Cardiac septum (tissue), 1 donor: ENCODE measurements around the gene EEA1. TPM values are rescaled to one million over a fixed set of nuclear protein-coding genes. Genes with fewer than 3 reads are reported as not detected.

Experiments used
- DNase-seq: peaks from one replicate; pipeline ENCODE4 v3.0.0-alpha.2; 2020; ENCODE audit warnings: low spot score
- intact Hi-C: fragments of 100-400 bp; cut with DNase I; formaldehyde crosslinking; loops from one replicate; pipeline ENCODE4 v1.14.0; 2022
- total RNA-seq: library from RNA; stranded (reverse); fragmentation: NEBNext Ultra II Directional; extraction: Animal tissue kit (Norgen Biotek cat#: 25700); gene quantifications from one replicate; pipeline ENCODE4 v1.2.1, GENCODE V29; 2021
- donor health status: DM: no; HTN: no; CAD: no.

EEA1 gene
- total RNA-seq, 1 donor from 2014 or later: 34.1 TPM

DNA sequence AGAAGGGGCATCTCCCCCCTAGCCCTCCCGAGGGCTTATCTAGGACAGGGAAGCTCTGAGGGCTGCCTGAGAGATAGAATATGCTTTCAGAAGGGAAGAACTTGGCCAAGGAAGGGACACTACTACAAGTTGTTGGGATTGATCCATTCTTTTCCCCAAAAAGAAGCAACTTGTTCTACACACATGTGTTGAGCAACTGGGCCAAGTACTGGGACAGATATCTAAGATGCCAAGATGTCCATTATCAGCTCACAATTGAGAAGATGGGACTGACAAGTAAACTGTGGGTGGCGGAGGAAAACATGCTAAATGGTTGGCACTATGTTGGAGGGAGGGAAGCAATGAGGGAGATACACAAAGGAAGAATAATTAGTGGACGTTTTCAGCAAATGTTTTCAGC is 195.4 kb downstream of the EEA1 start:
- intact Hi-C loops: no loop called here
- DNase-seq: no peak

GRCh38 chr12:92733181-92733580 is 195.9 kb downstream of the EEA1 start:
- intact Hi-C loops: no loop called here
- no peak for DNase-seq

DNA sequence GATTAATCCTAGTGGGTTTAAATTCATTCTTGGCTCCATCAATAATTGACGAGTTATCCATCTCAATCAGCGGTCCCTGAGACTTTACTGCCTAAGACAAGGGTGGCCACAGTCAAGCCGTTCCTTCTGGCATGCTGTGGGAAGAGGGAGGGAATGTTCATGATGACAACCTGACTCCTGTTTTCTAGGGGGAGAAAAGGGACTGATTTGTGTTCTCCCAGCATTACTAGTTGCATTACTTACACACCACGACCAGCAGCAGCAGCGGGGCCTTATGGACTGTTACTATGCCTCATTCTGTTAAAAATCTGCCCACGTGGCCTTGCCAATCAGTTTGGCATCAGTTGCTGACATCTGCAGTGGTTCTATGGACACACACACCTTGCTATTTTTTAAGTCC is 196.4 kb downstream of the EEA1 start:
- no peak for DNase-seq
- intact Hi-C loops: no loop called here

DNA sequence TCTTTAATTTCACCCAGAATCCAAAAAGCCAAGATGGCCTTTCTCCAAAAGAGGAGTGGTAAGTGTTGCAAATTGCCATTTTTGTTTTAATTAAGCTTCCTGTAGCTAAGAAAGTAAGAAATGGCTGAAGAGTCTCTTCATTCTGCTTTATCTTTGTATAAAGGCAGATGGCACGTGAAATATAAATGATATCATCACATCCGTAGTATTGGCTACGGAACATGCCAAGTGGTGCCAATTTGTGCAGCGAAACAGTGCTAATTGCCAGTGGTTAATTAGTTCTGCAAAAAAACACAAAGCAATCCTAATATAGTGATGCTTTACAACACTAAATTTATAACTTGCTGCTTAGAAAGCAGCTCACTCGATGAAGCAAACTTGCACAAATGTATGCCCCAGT is 196.9 kb downstream of the EEA1 start:
- no peak for DNase-seq
- intact Hi-C loops: no loop called here

DNA sequence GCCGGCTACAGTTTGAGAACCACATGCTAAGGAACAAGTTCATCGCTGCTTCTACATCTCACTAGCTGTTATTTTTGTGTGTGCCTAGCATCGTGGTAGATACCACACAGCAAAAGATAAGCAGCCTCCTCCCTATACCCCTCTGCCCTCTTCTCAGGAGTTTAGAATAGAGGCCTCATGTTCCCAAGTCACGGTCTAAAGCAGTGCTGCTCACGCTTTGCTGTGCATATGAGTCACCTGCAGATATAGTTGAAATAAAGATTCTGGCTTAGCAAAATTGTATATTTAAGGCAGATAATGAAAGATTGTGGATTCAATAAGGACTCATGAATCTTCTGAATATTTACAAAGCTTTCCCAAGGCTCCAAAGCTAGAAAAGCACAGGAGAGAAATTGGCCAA is 198.3 kb downstream of the EEA1 start:
- no peak for DNase-seq
- intact Hi-C loops: no loop called here

DNA sequence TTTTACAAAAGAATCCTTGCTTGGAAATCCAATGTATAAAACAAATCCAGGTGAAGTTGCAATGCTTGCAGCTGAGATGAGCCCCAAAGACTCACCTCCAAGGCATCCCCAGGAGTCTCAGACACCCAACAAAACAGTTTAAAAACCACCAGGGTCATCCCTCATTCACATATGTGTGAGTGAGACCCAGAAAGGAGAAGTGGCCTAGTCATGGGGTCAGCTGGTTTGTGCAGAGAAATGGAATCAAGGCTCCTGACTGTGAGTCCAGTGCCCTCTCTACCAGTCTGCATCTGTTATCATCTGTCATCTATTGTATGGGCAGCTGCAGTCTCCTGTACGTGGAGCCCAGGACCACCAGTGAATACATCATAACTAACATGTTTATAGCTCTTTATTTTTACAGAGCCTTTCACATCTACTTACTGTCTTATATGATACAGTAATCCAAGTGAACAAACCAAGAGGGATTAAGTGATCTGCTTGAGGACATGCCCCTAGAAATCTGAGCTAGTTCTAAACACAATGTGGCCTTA is 199.3 kb downstream of the EEA1 start:
- DNase-seq: no peak
- intact Hi-C loops: no loop called here

- intact Hi-C loops: no loop called here
- DNase-seq: no peak
Measured at GRCh38 chr12:92726850-92727249, 202.2 kb downstream of the EEA1 start.

DNA sequence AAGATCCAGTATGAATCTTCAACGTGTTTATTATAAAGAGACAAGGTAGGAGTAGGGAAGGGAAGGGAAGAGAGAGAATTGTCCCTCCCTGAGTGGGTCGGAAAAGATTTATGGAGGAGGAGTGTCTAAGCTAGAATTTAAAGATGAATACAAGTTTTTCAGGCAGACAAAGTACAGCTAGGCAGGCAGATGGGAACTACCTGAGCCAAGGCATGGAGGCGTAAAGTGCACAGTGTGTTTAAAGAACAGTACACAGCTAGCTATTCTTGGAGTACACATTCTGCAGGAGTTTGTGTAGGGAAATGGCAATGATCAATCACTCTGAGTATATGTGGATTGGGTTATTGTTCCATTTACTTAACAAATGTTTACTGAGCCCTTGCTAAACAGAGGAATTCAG is 206.2 kb downstream of the EEA1 start:
- intact Hi-C loops: no loop called here

DNA sequence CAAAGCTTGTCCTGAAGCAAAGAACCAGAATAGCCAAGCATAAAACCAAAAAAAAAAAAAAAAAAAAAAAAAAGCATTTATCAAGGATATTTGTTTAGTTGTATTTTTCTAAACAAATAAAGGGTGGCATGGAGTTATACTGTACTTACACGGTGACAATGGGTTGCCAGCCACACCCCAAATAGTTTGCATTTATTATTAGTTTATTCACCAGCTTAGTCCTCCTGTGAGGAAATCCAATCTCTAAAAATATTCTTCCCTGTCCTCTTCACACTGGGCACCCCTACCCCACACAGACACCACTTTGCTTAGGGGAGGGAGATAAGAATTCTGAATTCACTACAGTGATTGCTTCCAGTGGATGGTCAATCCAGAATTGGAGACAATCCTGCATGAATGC is 207.4 kb downstream of the EEA1 start:
- DNase-seq: no peak
- intact Hi-C loops: no loop called here

More for the DNA sequence above, 206.2 kb downstream of the EEA1 start:
- no peak for DNase-seq

DNA sequence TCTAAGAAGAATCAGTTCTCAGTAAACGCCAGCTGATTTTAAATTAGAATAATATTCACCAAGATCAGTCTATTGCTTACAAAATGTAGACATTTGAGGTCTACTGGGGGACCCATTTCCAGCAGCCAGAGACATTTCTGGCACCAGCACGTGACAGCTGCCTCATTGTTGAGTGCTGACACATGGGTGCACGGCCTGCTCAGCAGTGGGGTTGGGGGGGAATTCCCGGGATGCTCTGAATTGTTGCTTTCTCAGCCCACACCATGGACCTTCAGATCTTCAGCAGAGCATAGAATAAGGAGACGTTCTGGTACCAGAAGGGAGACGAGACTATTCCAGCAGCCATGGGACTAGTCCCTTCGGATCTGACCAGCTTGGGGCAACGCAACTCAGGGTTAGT is 208.0 kb downstream of the EEA1 start:
- intact Hi-C loops: no loop called here
- no peak for DNase-seq

Other genes with a start within 250 kb of the EEA1 start
- gene PLEKHG7, start 226.3 kb downstream of the EEA1 start, total RNA-seq: not detected